Mesenchymal stem cell (in vitro differentiated cells and primary cell): ENCODE measurements around the gene BICDL2.

ENCODE experiments used
- DNase-seq: peaks from one replicate; pipeline ENCODE4 v3.0.0-alpha.2; 2013
- H2AFZ ChIP-seq: one replicate; pipeline ENCODE4 v1.6.1; 2013; ENCODE audit warnings: low read depth, mild to moderate bottlenecking, control low read depth, inconsistent platforms, low read length, moderate library complexity
- H2AK5ac ChIP-seq: 2 replicates; pipeline ENCODE4 v1.6.1; 2013; ENCODE audit warnings: low read length, moderate library complexity, mild to moderate bottlenecking, inconsistent platforms; ENCODE audit not compliant: severe bottlenecking
- H2BK120ac ChIP-seq: one replicate; pipeline ENCODE4 v1.6.1; 2013; ENCODE audit warnings: low read depth, mild to moderate bottlenecking, inconsistent platforms, low read length, moderate library complexity
- H2BK12ac ChIP-seq, 2 experiments: one replicate each; pipeline ENCODE4 v1.6.1; 2013; ENCODE audit warnings: inconsistent platforms in 2 of 2, low read length in 2 of 2, mild to moderate bottlenecking in 2 of 2, moderate library complexity in 2 of 2, control low read depth in 1 of 2
- H2BK15ac ChIP-seq: one replicate; pipeline ENCODE4 v1.6.1; 2013; ENCODE audit warnings: mild to moderate bottlenecking, low read depth, inconsistent platforms; ENCODE audit not compliant: poor library complexity, severe bottlenecking
- H2BK5ac ChIP-seq: 2 replicates; pipeline ENCODE4 v1.6.1; 2013; ENCODE audit warnings: low read depth, mild to moderate bottlenecking, low read length, control low read depth, inconsistent platforms; ENCODE audit not compliant: poor library complexity, severe bottlenecking
- H3K14ac ChIP-seq, 2 experiments: one replicate each; pipeline ENCODE4 v1.6.1; 2013; ENCODE audit warnings: inconsistent platforms in 2 of 2, low read length in 2 of 2, control low read depth in 1 of 2, mild to moderate bottlenecking in 1 of 2, moderate library complexity in 1 of 2
- H3K18ac ChIP-seq, 2 experiments: one replicate each; pipeline ENCODE4 v1.6.1; 2013; ENCODE audit warnings: inconsistent platforms in 2 of 2, low read length in 2 of 2, control low read depth in 1 of 2, low read depth in 1 of 2, mild to moderate bottlenecking in 1 of 2
- H3K23ac ChIP-seq, 2 experiments: one replicate each; pipeline ENCODE4 v1.6.1; 2013; ENCODE audit warnings: inconsistent platforms in 2 of 2, low read length in 2 of 2, mild to moderate bottlenecking in 2 of 2, moderate library complexity in 2 of 2, control low read depth in 1 of 2
- H3K27ac ChIP-seq: 2 replicates; pipeline ENCODE4 v1.5.1; 2013; ENCODE audit warnings: mild to moderate bottlenecking, moderate library complexity, low read length, control low read depth, inconsistent platforms; ENCODE audit not compliant: poor library complexity, severe bottlenecking
- H3K27me3 ChIP-seq, 2 experiments: 2 replicates each; pipeline versions ENCODE4 v1.6.1 to v1.7.0; 2013; ENCODE audit warnings: low read length in 2 of 2, mild to moderate bottlenecking in 2 of 2, moderate library complexity in 2 of 2, control low read depth in 1 of 2, inconsistent platforms in 1 of 2; ENCODE audit not compliant: control insufficient read depth in 1 of 2, insufficient read depth in 1 of 2
- H3K36me3 ChIP-seq, 2 experiments: 2 replicates each; pipeline versions ENCODE4 v1.6.1 to v1.7.0; 2013; ENCODE audit warnings: low read length in 2 of 2, control low read depth in 1 of 2, inconsistent platforms in 1 of 2, low read depth in 1 of 2, mild to moderate bottlenecking in 1 of 2; ENCODE audit not compliant: insufficient read depth in 2 of 2, control insufficient read depth in 1 of 2
- H3K4ac ChIP-seq, 2 experiments: one replicate each; pipeline ENCODE4 v1.6.1; 2013; ENCODE audit warnings: inconsistent platforms in 2 of 2, low read length in 2 of 2, mild to moderate bottlenecking in 2 of 2, moderate library complexity in 2 of 2, control low read depth in 1 of 2, low read depth in 1 of 2
- H3K4me1 ChIP-seq: 2 replicates; pipeline ENCODE4 v1.6.1; 2013; ENCODE audit warnings: low read depth, low read length, control low read depth; ENCODE audit not compliant: control insufficient read depth, insufficient read depth
- H3K4me2 ChIP-seq: 2 replicates; pipeline ENCODE4 v1.6.1; 2013; ENCODE audit warnings: low read length, mild to moderate bottlenecking, inconsistent platforms; ENCODE audit not compliant: poor library complexity, severe bottlenecking
- H3K4me3 ChIP-seq, 2 experiments: 2 replicates each; pipeline versions ENCODE4 v1.5.1 to v1.7.0; 2013; ENCODE audit warnings: low read length in 2 of 2, mild to moderate bottlenecking in 2 of 2, control low read depth in 1 of 2, low read depth in 1 of 2; ENCODE audit not compliant: insufficient read depth in 1 of 2
- H3K79me1 ChIP-seq: replicated peaks from 2 replicates; pipeline ENCODE4 v1.6.1; 2013; ENCODE audit warnings: mild to moderate bottlenecking, control low read depth, low read length, inconsistent platforms; ENCODE audit not compliant: poor library complexity, severe bottlenecking
- H3K9ac ChIP-seq: 2 replicates; pipeline ENCODE4 v1.7.0; 2013; ENCODE audit warnings: mild to moderate bottlenecking, low read length, moderate library complexity
- H3K9me3 ChIP-seq: 2 replicates; pipeline ENCODE4 v1.7.0; 2013; ENCODE audit warnings: mild to moderate bottlenecking, low read length; ENCODE audit not compliant: control insufficient read depth
- H4K8ac ChIP-seq: one replicate; pipeline ENCODE4 v1.6.1; 2013; ENCODE audit warnings: inconsistent platforms, mild to moderate bottlenecking, low read length, moderate library complexity
- H4K91ac ChIP-seq: one replicate; pipeline ENCODE4 v1.6.1; 2013; ENCODE audit warnings: mild to moderate bottlenecking, low read length, inconsistent platforms
- WGBS: methylation state at CpG from one replicate; pipeline ENCODE4 v1.1.7; 2013; ENCODE audit warnings: mixed read lengths; 5-methylcytosine and 5-hydroxymethylcytosine counted together

Gene BICDL2

GRCh38 chr16:3015865-3016521, 20.8 kb downstream of the BICDL2 start:
- H3K4ac ChIP-seq = no peak overlapping the region
- no peak overlapping the region for H3K4me2 ChIP-seq
- H3K23ac ChIP-seq = no peak overlapping the region
- H3K4me3 ChIP-seq = no peak overlapping the region
- no peak overlapping the region for H2AK5ac ChIP-seq
- no peak overlapping the region for H2BK15ac ChIP-seq
- H3K4me1 ChIP-seq = peaks cover 31% of the 10 kb centered on the region
- H3K79me1 ChIP-seq = peaks cover 2% of the 10 kb centered on the region
- no peak overlapping the region for H4K8ac ChIP-seq
- no peak for DNase-seq
- H3K27me3 ChIP-seq = peaks cover 39 to 59% of the 10 kb centered on the region in 2 experiments
- H3K9ac ChIP-seq = no peak overlapping the region
- no peak overlapping the region for H2AFZ ChIP-seq
- H3K27ac ChIP-seq = no peak overlapping the region
- no peak overlapping the region for H2BK120ac ChIP-seq
- no peaks in the 10 kb centered on the region for H3K9me3 ChIP-seq
- 89% methylated on average over 13 of the region's 13 CpGs for WGBS
- H3K14ac ChIP-seq = no peak overlapping the region
- peaks cover 0 to under 1% of the 10 kb centered on the region in 2 experiments for H3K36me3 ChIP-seq
- no peak overlapping the region for H2BK5ac ChIP-seq
- H2BK12ac ChIP-seq = no peak overlapping the region
- no peak overlapping the region for H3K18ac ChIP-seq
- H4K91ac ChIP-seq = no peak overlapping the region

GRCh38 chr16:3014971-3015370, 21.8 kb downstream of the BICDL2 start:
- no peak overlapping the region for H2BK15ac ChIP-seq
- H3K4me2 ChIP-seq = no peak overlapping the region
- no peak overlapping the region for H3K18ac ChIP-seq
- H2AFZ ChIP-seq = no peak overlapping the region
- H2BK120ac ChIP-seq = no peak overlapping the region
- no peak overlapping the region for H2BK5ac ChIP-seq
- WGBS = 97% methylated on average over 6 of the region's 6 CpGs
- peaks cover 36% of the 10 kb centered on the region for H3K4me1 ChIP-seq
- no peak overlapping the region for H2BK12ac ChIP-seq
- H3K4ac ChIP-seq = no peak overlapping the region
- H3K79me1 ChIP-seq = peaks cover 2% of the 10 kb centered on the region
- no peak overlapping the region for H3K9ac ChIP-seq
- H3K14ac ChIP-seq = no peak overlapping the region
- no peaks in the 10 kb centered on the region for H3K36me3 ChIP-seq
- H4K8ac ChIP-seq = no peak overlapping the region
- H3K4me3 ChIP-seq = no peak overlapping the region
- no peak overlapping the region for H3K23ac ChIP-seq
- H3K9me3 ChIP-seq = no peaks in the 10 kb centered on the region
- no peak overlapping the region for H2AK5ac ChIP-seq
- H3K27me3 ChIP-seq = peaks cover 50 to 67% of the 10 kb centered on the region in 2 experiments
- no peak for DNase-seq
- no peak overlapping the region for H3K27ac ChIP-seq
- H4K91ac ChIP-seq = no peak overlapping the region

GRCh38 chr16:3013998-3014690, 22.6 kb downstream of the BICDL2 start:
- H4K91ac ChIP-seq = no peak overlapping the region
- no peaks in the 10 kb centered on the region for H3K79me1 ChIP-seq
- H3K23ac ChIP-seq = no peak overlapping the region
- no peak overlapping the region for H3K4me3 ChIP-seq
- peaks cover 58 to 75% of the 10 kb centered on the region in 2 experiments for H3K27me3 ChIP-seq
- H2BK5ac ChIP-seq = no peak overlapping the region
- H2AFZ ChIP-seq = no peak overlapping the region
- no peak overlapping the region for H3K4me2 ChIP-seq
- H3K4me1 ChIP-seq = peaks cover 38% of the 10 kb centered on the region
- no peak overlapping the region for H2BK120ac ChIP-seq
- H4K8ac ChIP-seq = no peak overlapping the region
- no peaks in the 10 kb centered on the region for H3K9me3 ChIP-seq
- H3K14ac ChIP-seq = no peak overlapping the region
- DNase-seq = no peak
- H3K18ac ChIP-seq = no peak overlapping the region
- no peak overlapping the region for H2BK12ac ChIP-seq
- 66% methylated on average over 11 of the region's 12 CpGs for WGBS
- no peak overlapping the region for H2BK15ac ChIP-seq
- H3K27ac ChIP-seq = no peak overlapping the region
- no peaks in the 10 kb centered on the region for H3K36me3 ChIP-seq
- H3K9ac ChIP-seq = no peak overlapping the region
- H3K4ac ChIP-seq = no peak overlapping the region
- H2AK5ac ChIP-seq = no peak overlapping the region

GRCh38 chr16:3013491-3013951, 23.2 kb downstream of the BICDL2 start:
- Histone ChIP-seq H3K27me3 (peaks cover 64 to 79% of the 10 kb centered on the region in 2 experiments), H3K79me1 (no peaks in the 10 kb centered on the region), H3K9me3 (no peaks in the 10 kb centered on the region), H3K18ac (no peak overlapping the region), H4K8ac (no peak overlapping the region), H3K23ac (no peak overlapping the region), H4K91ac (no peak overlapping the region), H3K4me2 (no peak overlapping the region), H3K36me3 (no peaks in the 10 kb centered on the region), H3K4me1 (peaks cover 36% of the 10 kb centered on the region), H3K4ac (no peak overlapping the region), H2BK12ac (no peak overlapping the region), H2BK15ac (no peak overlapping the region), H2AFZ (no peak overlapping the region), H2BK120ac (no peak overlapping the region), H3K27ac (no peak overlapping the region), H3K9ac (no peak overlapping the region), H2AK5ac (no peak overlapping the region), H3K14ac (no peak overlapping the region), H3K4me3 (no peak overlapping the region), H2BK5ac (no peak overlapping the region)
- DNase-seq = no peak
- 47% methylated on average over 27 of the region's 27 CpGs for WGBS
